Activated CD8-positive, alpha-beta memory T cell treated with anti-CD3 and anti-CD28 coated beads for 36 hours (primary cell): ENCODE data around the gene SEMA3E. TPM values are rescaled to one million over a fixed set of nuclear protein-coding genes. Genes with fewer than 3 reads are reported as not detected.
"Not testable (repeated sequence)": the region's sequence is repeated elsewhere in the genome, so short reads cannot be mapped to it uniquely, and the experiment has no call there.

Experiments
- CTCF ChIA-PET: fragments of 350-600 bp; sonication (Branson Sonifier 250); formaldehyde crosslinking; loops from one replicate; lab custom pipeline; 2021; ENCODE audit warnings: antibody characterized with exemption; lab: Charles Lee
- POLR2A ChIA-PET: fragments of 350-600 bp; sonication (Branson Sonifier 250); formaldehyde crosslinking; loops from one replicate; lab custom pipeline; 2021; ENCODE audit warnings: antibody characterized with exemption; lab: Charles Lee
- total RNA-seq, 2 experiments: library from RNA; stranded (reverse); gene quantifications; one replicate each; pipeline ENCODE4 v1.2.3, GENCODE V29; 2021

SEMA3E gene
- total RNA-seq, 2 experiments from 2014 or later = not detected

- POLR2A ChIA-PET, CTCF ChIA-PET: not testable (repeated sequence)
Measured at GRCh38 chr7:83461820-83462219, 187.1 kb downstream of the SEMA3E start.

- POLR2A ChIA-PET, CTCF ChIA-PET: not testable (repeated sequence)
Measured at GRCh38 chr7:83459930-83460653, 188.8 kb downstream of the SEMA3E start.

- CTCF ChIA-PET, POLR2A ChIA-PET: not testable (repeated sequence)
Measured at GRCh38 chr7:83459101-83459929, 189.6 kb downstream of the SEMA3E start.

GRCh38 chr7:83457022-83457892 lies 191.7 kb downstream of the SEMA3E start:
- POLR2A ChIA-PET = no interaction called here
- CTCF ChIA-PET = no interaction called here

- POLR2A ChIA-PET = no interaction called here
- CTCF ChIA-PET = no interaction called here
Measured at GRCh38 chr7:83456413-83456812, 192.5 kb downstream of the SEMA3E start.

GRCh38 chr7:83455612-83456011 lies 193.3 kb downstream of the SEMA3E start:
- POLR2A ChIA-PET = no interaction called here
- CTCF ChIA-PET = no interaction called here

GRCh38 chr7:83452256-83452655 lies 196.7 kb downstream of the SEMA3E start:
- ChIA-PET POLR2A (no interaction called here), CTCF (no interaction called here)

- POLR2A ChIA-PET = no interaction called here
Measured at GRCh38 chr7:83451501-83452045, 197.4 kb downstream of the SEMA3E start.

GRCh38 chr7:83449781-83450180 lies 199.2 kb downstream of the SEMA3E start:
- CTCF ChIA-PET = no interaction called here
- POLR2A ChIA-PET = no interaction called here

More at GRCh38 chr7:83451501-83452045, 197.4 kb downstream of the SEMA3E start:
- CTCF ChIA-PET = no interaction called here

- ChIA-PET POLR2A (no interaction called here), CTCF (no interaction called here)
Measured at GRCh38 chr7:83447681-83448080, 201.3 kb downstream of the SEMA3E start.

GRCh38 chr7:83446102-83446669 lies 202.8 kb downstream of the SEMA3E start:
- POLR2A ChIA-PET = no interaction called here
- CTCF ChIA-PET = no interaction called here

- POLR2A ChIA-PET = no interaction called here
- CTCF ChIA-PET = no interaction called here
Measured at GRCh38 chr7:83442911-83443310, 206.0 kb downstream of the SEMA3E start.

GRCh38 chr7:83439026-83439425 lies 209.9 kb downstream of the SEMA3E start:
- ChIA-PET CTCF (no interaction called here), POLR2A (no interaction called here)

- CTCF ChIA-PET = not testable (repeated sequence)
Measured at GRCh38 chr7:83430289-83430688, 218.7 kb downstream of the SEMA3E start.

GRCh38 chr7:83429493-83429892 lies 219.4 kb downstream of the SEMA3E start:
- POLR2A ChIA-PET = no interaction called here
- CTCF ChIA-PET = no interaction called here

More at GRCh38 chr7:83430289-83430688, 218.7 kb downstream of the SEMA3E start:
- POLR2A ChIA-PET = not testable (repeated sequence)

- CTCF ChIA-PET = no interaction called here
- POLR2A ChIA-PET = no interaction called here
Measured at GRCh38 chr7:83427884-83428283, 221.1 kb downstream of the SEMA3E start.

- ChIA-PET POLR2A (no interaction called here), CTCF (no interaction called here)
Measured at GRCh38 chr7:83426325-83426724, 222.6 kb downstream of the SEMA3E start.

GRCh38 chr7:83419013-83419412 lies 229.9 kb downstream of the SEMA3E start:
- ChIA-PET CTCF (no interaction called here), POLR2A (no interaction called here)

- CTCF ChIA-PET = no interaction called here
- POLR2A ChIA-PET = no interaction called here
Measured at GRCh38 chr7:83415840-83416239, 233.1 kb downstream of the SEMA3E start.
